Suprapubic skin (tissue), 4 donors: ENCODE measurements around the gene KRTAP6-2. TPM values are rescaled to one million over a fixed set of nuclear protein-coding genes. Genes with fewer than 3 reads are reported as not detected.

Source experiments
- DNase-seq, 2 donors: peaks; one replicate each; pipeline ENCODE4 v3.0.0-alpha.2; 2019; ENCODE audit warnings: low spot score in 2 of 2
- H3K27ac ChIP-seq: fragments of 200-600 bp; sonication (generic); one replicate; pipeline ENCODE4 v1.5.1; 2019
- H3K27me3 ChIP-seq: fragments of 200-600 bp; sonication (generic); one replicate; pipeline ENCODE4 v1.5.1; 2019
- H3K36me3 ChIP-seq: fragments of 200-600 bp; sonication (generic); one replicate; pipeline ENCODE4 v1.5.1; 2019
- H3K4me1 ChIP-seq: fragments of 200-600 bp; sonication (generic); one replicate; pipeline ENCODE4 v1.5.1; 2019
- H3K4me3 ChIP-seq: fragments of 200-600 bp; sonication (generic); one replicate; pipeline ENCODE4 v1.5.1; 2019; ENCODE audit warnings: mild to moderate bottlenecking
- H3K9me3 ChIP-seq: fragments of 200-600 bp; sonication (generic); one replicate; pipeline ENCODE4 v1.5.1; 2019
- EP300 ChIP-seq: sonication (generic); formaldehyde crosslinking; IDR thresholded peaks from one replicate; pipeline ENCODE4 v1.6.1; 2017; ENCODE audit warnings: antibody characterized with exemption
- POLR2A ChIP-seq, 2 donors: fragments of 450-650 bp; IDR thresholded peaks; one replicate each; pipeline ENCODE4 v1.6.1; 2017; ENCODE audit warnings: antibody characterized with exemption in 2 of 2, mild to moderate bottlenecking in 2 of 2, moderate library complexity in 2 of 2
- POLR2AphosphoS5 ChIP-seq, 3 donors: sonication (generic); formaldehyde crosslinking; IDR thresholded peaks; one replicate each; pipeline ENCODE4 v1.6.1; 2017; ENCODE audit warnings: antibody characterized with exemption in 3 of 3
- WGBS: methylation state at CpG from one replicate; pipeline ENCODE4 v1.1.5; 2018; 5-methylcytosine and 5-hydroxymethylcytosine counted together
- total RNA-seq, 4 donors: library from RNA; depleted of rRNA; stranded (reverse); fragments of >200 nt; gene quantifications; one replicate each; pipeline ENCODE4 v1.1.0, GENCODE V29; 2016
- TF ChIP-seq, protein P1 (sequence below), 2 donors: fragments of 200-600 bp in 1 of 2; fragments of 450-650 bp in 1 of 2; sonication (generic) in 1 of 2; IDR thresholded peaks; one replicate each; pipeline ENCODE4 v1.5.1; 2016 to 2019; ENCODE audit warnings: antibody characterized with exemption in 2 of 2, mild to moderate bottlenecking in 1 of 2, moderate library complexity in 1 of 2

The KRTAP6-2 gene
- total RNA-seq, 4 donors from 2014 or later = not detected

DNA sequence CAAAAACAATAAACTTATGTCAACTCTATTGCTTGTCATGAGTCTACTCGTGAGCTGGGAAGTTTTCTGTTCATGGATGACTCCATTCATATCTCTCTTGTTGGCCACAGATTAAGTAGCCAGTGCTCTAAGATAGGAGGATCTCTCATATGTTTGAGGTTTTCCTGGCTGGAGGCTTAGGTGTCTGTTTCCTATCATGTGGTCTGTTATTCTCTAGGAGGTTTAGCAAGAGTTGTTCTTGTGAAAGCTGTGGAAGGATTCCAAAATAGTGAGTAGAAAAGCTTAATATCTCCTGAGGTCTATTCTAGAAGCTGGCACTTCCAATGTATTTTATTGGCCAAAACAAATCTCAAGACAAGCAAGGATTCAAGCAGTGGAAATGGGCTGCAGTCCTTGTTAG is 30.5 kb upstream of the KRTAP6-2 start:
- WGBS = 76% methylated on average over 1 of the region's 1 CpG
- Histone ChIP-seq H3K27me3 (no peaks in the 10 kb centered on the region), H3K4me3 (no peak overlapping the region), H3K36me3 (no peaks in the 10 kb centered on the region), H3K4me1 (no peaks in the 10 kb centered on the region), H3K9me3 (no peaks in the 10 kb centered on the region), H3K27ac (no peak overlapping the region)
- no peak for DNase-seq
- TF ChIP-seq POLR2AphosphoS5 (IDR thresholded peaks at IDR 0.05) = no peak
- TF ChIP-seq POLR2A (IDR thresholded peaks at IDR 0.05) = no peak
- TF ChIP-seq EP300 = no peak
- TF ChIP-seq, protein P1, sequence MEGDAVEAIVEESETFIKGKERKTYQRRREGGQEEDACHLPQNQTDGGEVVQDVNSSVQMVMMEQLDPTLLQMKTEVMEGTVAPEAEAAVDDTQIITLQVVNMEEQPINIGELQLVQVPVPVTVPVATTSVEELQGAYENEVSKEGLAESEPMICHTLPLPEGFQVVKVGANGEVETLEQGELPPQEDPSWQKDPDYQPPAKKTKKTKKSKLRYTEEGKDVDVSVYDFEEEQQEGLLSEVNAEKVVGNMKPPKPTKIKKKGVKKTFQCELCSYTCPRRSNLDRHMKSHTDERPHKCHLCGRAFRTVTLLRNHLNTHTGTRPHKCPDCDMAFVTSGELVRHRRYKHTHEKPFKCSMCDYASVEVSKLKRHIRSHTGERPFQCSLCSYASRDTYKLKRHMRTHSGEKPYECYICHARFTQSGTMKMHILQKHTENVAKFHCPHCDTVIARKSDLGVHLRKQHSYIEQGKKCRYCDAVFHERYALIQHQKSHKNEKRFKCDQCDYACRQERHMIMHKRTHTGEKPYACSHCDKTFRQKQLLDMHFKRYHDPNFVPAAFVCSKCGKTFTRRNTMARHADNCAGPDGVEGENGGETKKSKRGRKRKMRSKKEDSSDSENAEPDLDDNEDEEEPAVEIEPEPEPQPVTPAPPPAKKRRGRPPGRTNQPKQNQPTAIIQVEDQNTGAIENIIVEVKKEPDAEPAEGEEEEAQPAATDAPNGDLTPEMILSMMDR (IDR thresholded peaks at IDR 0.05) = no peak

DNA sequence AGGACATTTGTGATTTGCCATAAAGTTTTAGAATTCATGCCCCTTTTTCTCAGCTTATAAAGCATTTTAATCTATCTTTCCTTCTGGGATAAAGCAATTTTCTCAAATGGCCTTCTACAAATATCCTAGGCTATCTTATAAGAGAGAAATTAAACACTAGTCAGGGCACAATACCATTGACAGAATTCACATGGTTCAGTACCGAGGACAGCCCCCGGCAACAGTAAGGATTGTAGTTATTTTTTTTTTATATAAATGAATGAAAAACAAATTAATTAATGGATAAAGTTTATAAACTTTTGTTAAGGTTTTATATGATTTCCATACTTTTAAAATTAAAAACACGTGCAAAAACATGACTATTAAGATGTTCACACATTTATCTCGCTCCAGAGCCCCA is 29.4 kb upstream of the KRTAP6-2 start:
- no peak for TF ChIP-seq POLR2AphosphoS5 (IDR thresholded peaks at IDR 0.05)
- no peak for TF ChIP-seq EP300
- no peak for TF ChIP-seq POLR2A (IDR thresholded peaks at IDR 0.05)
- TF ChIP-seq, protein P1 (IDR thresholded peaks at IDR 0.05) = no peak
- WGBS = 83% methylated on average over 4 of the region's 4 CpGs
- H3K27me3 ChIP-seq = no peaks in the 10 kb centered on the region
- no peaks in the 10 kb centered on the region for H3K4me1 ChIP-seq
- no peak for DNase-seq
- no peaks in the 10 kb centered on the region for H3K36me3 ChIP-seq
- no peak overlapping the region for H3K27ac ChIP-seq
- no peaks in the 10 kb centered on the region for H3K9me3 ChIP-seq
- no peak overlapping the region for H3K4me3 ChIP-seq

DNA sequence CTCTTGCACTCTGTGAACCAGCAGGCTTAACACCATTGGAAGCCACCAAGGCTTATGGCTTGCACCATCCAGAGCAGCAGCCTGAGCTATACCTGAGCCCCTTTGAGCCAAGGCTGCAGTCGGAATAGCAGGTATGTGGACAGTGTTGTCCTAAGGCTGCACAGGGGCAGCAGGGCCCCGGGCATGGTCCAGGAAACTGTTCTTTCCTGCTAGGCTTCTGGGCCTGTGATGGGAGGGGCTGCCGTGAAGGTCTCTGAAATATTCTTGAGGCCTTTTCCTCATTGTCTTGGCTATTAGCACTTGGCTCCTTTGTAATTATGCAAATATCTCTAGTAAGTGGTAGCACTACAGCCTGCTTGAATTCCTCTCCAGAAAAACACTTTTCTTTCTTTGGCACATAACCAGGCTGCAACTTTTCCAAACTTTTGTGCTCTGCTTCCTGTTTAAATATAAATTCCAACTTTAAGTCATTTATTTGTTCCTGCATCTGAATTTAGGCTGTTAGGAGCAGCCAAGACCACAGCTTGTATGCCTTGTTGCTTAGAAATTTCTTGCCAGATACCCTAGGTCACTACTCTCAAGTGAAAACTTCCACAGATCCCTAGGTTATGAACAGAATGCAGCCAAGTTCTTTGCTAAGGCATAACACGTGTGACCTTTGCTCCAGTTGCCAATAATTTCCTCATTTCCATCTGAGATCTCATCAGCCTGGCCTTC is 26.9 kb upstream of the KRTAP6-2 start:
- Histone ChIP-seq H3K9me3 (no peaks in the 10 kb centered on the region), H3K4me1 (no peaks in the 10 kb centered on the region), H3K27ac (no peak overlapping the region), H3K4me3 (no peak overlapping the region), H3K27me3 (no peaks in the 10 kb centered on the region), H3K36me3 (no peaks in the 10 kb centered on the region)
- 72% methylated on average over 4 of the region's 4 CpGs for WGBS
- TF ChIP-seq, protein P1 (IDR thresholded peaks at IDR 0.05) = no peak
- TF ChIP-seq POLR2A (IDR thresholded peaks at IDR 0.05) (no peak), EP300 (no peak), POLR2AphosphoS5 (IDR thresholded peaks at IDR 0.05) (no peak)
- no peak for DNase-seq

DNA sequence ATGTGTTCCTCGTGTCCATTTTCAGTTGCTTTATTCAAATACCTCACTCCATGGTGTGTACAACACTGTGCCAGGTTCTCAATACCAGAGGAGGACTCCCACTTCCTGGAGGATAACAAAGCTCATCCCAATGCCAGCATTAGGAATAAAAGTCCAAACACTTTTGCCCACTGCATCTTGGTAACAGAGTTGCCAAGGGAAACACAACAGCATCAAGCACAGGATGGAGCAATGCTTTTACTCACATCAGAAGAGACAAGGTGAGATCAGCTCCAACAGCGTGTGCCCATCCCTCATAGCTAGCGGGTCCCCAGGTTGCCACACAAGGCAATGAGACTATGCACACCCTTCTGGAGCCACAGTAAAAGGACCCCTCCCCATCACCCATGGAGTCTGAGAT is 24.7 kb upstream of the KRTAP6-2 start:
- no peak overlapping the region for H3K27ac ChIP-seq
- H3K4me3 ChIP-seq = no peak overlapping the region
- H3K36me3 ChIP-seq = no peaks in the 10 kb centered on the region
- DNase-seq = no peak
- TF ChIP-seq POLR2AphosphoS5 (IDR thresholded peaks at IDR 0.05) (no peak), POLR2A (IDR thresholded peaks at IDR 0.05) (no peak), EP300 (no peak)
- TF ChIP-seq, protein P1 (IDR thresholded peaks at IDR 0.05) = no peak
- no peaks in the 10 kb centered on the region for H3K27me3 ChIP-seq
- no peaks in the 10 kb centered on the region for H3K9me3 ChIP-seq
- H3K4me1 ChIP-seq = no peaks in the 10 kb centered on the region
- 91% methylated on average over 3 of the region's 3 CpGs for WGBS

DNA sequence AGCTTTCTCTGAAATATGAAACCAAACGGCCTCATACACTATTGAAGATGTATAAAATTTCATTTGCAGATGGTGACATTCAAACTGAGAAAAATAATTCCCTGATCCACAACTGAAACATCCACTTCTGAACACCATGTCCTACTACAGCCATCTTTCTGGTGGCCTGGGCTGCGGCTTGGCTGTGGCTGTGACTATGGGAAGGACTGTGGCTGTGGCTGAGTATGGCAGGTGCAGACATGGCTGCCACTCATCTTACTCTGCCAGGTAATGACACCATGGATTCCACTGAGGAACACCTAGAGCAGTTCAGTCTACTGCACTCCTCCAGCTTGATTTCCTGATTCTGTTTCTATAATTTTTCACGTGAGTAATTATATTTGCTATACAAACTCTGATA is 21.8 kb upstream of the KRTAP6-2 start, which contains the start of gene KRTAP20-4:
KRTAP20-4 (plus strand) TSS at position 106 of the 400 bp plus-strand sequence.
- Histone ChIP-seq H3K4me1 (no peaks in the 10 kb centered on the region), H3K9me3 (no peaks in the 10 kb centered on the region), H3K4me3 (no peak within 1 kb of the TSS), H3K27me3 (no peaks in the 10 kb centered on the region), H3K36me3 (no peaks in the 10 kb centered on the region), H3K27ac (no peak within 1 kb of the TSS)
- DNase-seq = no peak
- TF ChIP-seq EP300 (no peak), POLR2A (IDR thresholded peaks at IDR 0.05) (no peak), POLR2AphosphoS5 (IDR thresholded peaks at IDR 0.05) (no peak)
- TF ChIP-seq, protein P1 (IDR thresholded peaks at IDR 0.05) = no peak
- 85% methylated on average over 3 of the region's 3 CpGs for WGBS
